Neural progenitor cell (in vitro differentiated cells): ENCODE results near the gene PSD2. TPM values are rescaled to one million over a fixed set of nuclear protein-coding genes. Genes with fewer than 3 reads are reported as not detected.

ENCODE experiments used
- DNase-seq: peaks from one replicate; pipeline ENCODE4 v3.0.0-alpha.2; 2016; ENCODE audit warnings: low spot score
- H2AFZ ChIP-seq: fragments of 200-600 bp; sonication (generic); replicated peaks from 2 replicates; pipeline ENCODE4 v1.6.1; 2016; ENCODE audit warnings: antibody characterized with exemption
- H3F3A ChIP-seq: fragments of 200-600 bp; sonication (generic); 2 replicates; pipeline ENCODE4 v1.6.1; 2016; ENCODE audit warnings: antibody characterized with exemption, low read depth
- H3K27ac ChIP-seq: fragments of 200-600 bp; sonication (generic); 2 replicates; pipeline ENCODE4 v1.5.1; 2016; ENCODE audit warnings: mild to moderate bottlenecking
- H3K27me3 ChIP-seq: fragments of 200-600 bp; sonication (generic); 2 replicates; pipeline ENCODE4 v1.6.1; 2016; ENCODE audit warnings: mild to moderate bottlenecking, moderate library complexity
- H3K36me3 ChIP-seq: fragments of 200-600 bp; sonication (generic); 2 replicates; pipeline ENCODE4 v1.5.1; 2016
- H3K4me1 ChIP-seq: fragments of 200-600 bp; sonication (generic); 2 replicates; pipeline ENCODE4 v1.6.1; 2016; ENCODE audit warnings: mixed run types
- H3K4me2 ChIP-seq: fragments of 200-600 bp; sonication (generic); 2 replicates; pipeline ENCODE4 v1.6.1; 2016
- H3K4me3 ChIP-seq: fragments of 200-600 bp; sonication (generic); 2 replicates; pipeline ENCODE4 v1.5.1; 2016
- H3K79me2 ChIP-seq: fragments of 200-600 bp; sonication (generic); 2 replicates; pipeline ENCODE4 v1.6.1; 2016; ENCODE audit warnings: low read depth
- H3K9ac ChIP-seq: fragments of 200-600 bp; sonication (generic); 2 replicates; pipeline ENCODE4 v1.6.1; 2016
- H3K9me3 ChIP-seq: fragments of 200-600 bp; sonication (generic); 2 replicates; pipeline ENCODE4 v1.5.1; 2016; ENCODE audit warnings: low read depth
- H4K20me1 ChIP-seq: fragments of 200-600 bp; sonication (generic); 2 replicates; pipeline ENCODE4 v1.6.1; 2016; ENCODE audit warnings: low read depth
- H3K27ac Mint-ChIP-seq: 3 replicates; pipeline ENCODE4 v1.8.0; 2021; ENCODE audit warnings: mixed read lengths
- H3K27me3 Mint-ChIP-seq: 2 replicates; pipeline ENCODE4 v1.8.0; 2022; ENCODE audit warnings: low read depth, mild to moderate bottlenecking, inconsistent platforms, moderate library complexity, mixed read lengths; ENCODE audit not compliant: insufficient read depth
- H3K36me3 Mint-ChIP-seq: 3 replicates; pipeline ENCODE4 v1.8.0; 2021; ENCODE audit warnings: mixed read lengths
- H3K4me1 Mint-ChIP-seq: 3 replicates; pipeline ENCODE4 v1.8.0; 2021; ENCODE audit warnings: mixed read lengths
- H3K4me3 Mint-ChIP-seq: 3 replicates; pipeline ENCODE4 v1.8.0; 2021; ENCODE audit warnings: mild to moderate bottlenecking, moderate library complexity, mixed read lengths
- H3K9me3 Mint-ChIP-seq: 3 replicates; pipeline ENCODE4 v1.8.0; 2020; ENCODE audit warnings: mixed read lengths
- EZH2 ChIP-seq: fragments of 200-600 bp; sonication (generic); IDR thresholded peaks from 2 replicates; pipeline ENCODE4 v1.6.1; 2017; ENCODE audit warnings: antibody characterized with exemption, mild to moderate bottlenecking, moderate library complexity
- EZH2phosphoT487 ChIP-seq: fragments of 200-600 bp; sonication (generic); IDR thresholded peaks from 2 replicates; pipeline ENCODE4 v1.6.1; 2017; ENCODE audit warnings: antibody characterized with exemption
- total RNA-seq: library from RNA; depleted of rRNA; stranded (reverse); fragments of >200 nt; gene quantifications from 2 replicates; pipeline ENCODE4 v1.2.3, GENCODE V29; 2015; ENCODE audit warnings: low replicate concordance
- TF ChIP-seq, protein P1 (sequence below): fragments of 200-600 bp; sonication (generic); IDR thresholded peaks from 2 replicates; pipeline ENCODE4 v1.5.1; 2017; ENCODE audit warnings: antibody characterized with exemption, mild to moderate bottlenecking

The PSD2 gene
- total RNA-seq, 1 donor from 2014 or later, result 0.09 TPM

DNA sequence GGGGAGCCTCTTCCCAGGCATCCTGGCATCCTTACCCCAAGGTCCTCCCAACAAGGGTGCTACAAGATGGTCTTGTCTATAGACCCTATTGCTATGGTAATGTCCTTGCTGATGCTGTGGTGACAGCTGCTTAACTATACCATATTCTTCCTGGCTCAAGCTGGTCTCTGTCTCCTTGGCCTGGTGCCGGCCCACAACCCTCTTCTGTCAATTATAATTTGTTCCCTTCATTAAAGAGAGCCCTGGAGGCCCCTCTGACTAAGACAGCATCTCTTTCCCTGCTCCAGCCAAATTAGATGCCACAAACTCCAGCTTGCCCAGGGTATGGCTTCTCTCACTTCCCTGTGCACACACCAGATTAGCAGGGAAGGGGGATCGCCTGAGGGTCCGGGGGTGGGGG is 86.7 kb downstream of the PSD2 start:
- no peak for DNase-seq
- no peaks in the 10 kb centered on the region for H3K4me1 ChIP-seq
- H3K4me2 ChIP-seq, result no peak overlapping the region
- H3F3A ChIP-seq, result no peaks in the 10 kb centered on the region
- Mint-ChIP-seq H3K36me3 (no peaks in the 10 kb centered on the region), H3K27ac (no peak overlapping the region), H3K4me3 (no peak overlapping the region), H3K4me1 (no peaks in the 10 kb centered on the region), H3K9me3 (no peaks in the 10 kb centered on the region), H3K27me3 (peaks cover 3% of the 10 kb centered on the region)
- no peak overlapping the region for H2AFZ ChIP-seq
- H3K9ac ChIP-seq, result no peak overlapping the region
- peaks cover 4% of the 10 kb centered on the region for H3K27me3 ChIP-seq
- no peaks in the 10 kb centered on the region for H3K36me3 ChIP-seq
- H4K20me1 ChIP-seq, result no peaks in the 10 kb centered on the region
- H3K9me3 ChIP-seq, result no peaks in the 10 kb centered on the region
- TF ChIP-seq EZH2phosphoT487 (no peak), EZH2 (no peak)
- TF ChIP-seq, protein P1, sequence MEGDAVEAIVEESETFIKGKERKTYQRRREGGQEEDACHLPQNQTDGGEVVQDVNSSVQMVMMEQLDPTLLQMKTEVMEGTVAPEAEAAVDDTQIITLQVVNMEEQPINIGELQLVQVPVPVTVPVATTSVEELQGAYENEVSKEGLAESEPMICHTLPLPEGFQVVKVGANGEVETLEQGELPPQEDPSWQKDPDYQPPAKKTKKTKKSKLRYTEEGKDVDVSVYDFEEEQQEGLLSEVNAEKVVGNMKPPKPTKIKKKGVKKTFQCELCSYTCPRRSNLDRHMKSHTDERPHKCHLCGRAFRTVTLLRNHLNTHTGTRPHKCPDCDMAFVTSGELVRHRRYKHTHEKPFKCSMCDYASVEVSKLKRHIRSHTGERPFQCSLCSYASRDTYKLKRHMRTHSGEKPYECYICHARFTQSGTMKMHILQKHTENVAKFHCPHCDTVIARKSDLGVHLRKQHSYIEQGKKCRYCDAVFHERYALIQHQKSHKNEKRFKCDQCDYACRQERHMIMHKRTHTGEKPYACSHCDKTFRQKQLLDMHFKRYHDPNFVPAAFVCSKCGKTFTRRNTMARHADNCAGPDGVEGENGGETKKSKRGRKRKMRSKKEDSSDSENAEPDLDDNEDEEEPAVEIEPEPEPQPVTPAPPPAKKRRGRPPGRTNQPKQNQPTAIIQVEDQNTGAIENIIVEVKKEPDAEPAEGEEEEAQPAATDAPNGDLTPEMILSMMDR, result no peak
- H3K27ac ChIP-seq, result no peak overlapping the region
- no peaks in the 10 kb centered on the region for H3K79me2 ChIP-seq
- no peak overlapping the region for H3K4me3 ChIP-seq

DNA sequence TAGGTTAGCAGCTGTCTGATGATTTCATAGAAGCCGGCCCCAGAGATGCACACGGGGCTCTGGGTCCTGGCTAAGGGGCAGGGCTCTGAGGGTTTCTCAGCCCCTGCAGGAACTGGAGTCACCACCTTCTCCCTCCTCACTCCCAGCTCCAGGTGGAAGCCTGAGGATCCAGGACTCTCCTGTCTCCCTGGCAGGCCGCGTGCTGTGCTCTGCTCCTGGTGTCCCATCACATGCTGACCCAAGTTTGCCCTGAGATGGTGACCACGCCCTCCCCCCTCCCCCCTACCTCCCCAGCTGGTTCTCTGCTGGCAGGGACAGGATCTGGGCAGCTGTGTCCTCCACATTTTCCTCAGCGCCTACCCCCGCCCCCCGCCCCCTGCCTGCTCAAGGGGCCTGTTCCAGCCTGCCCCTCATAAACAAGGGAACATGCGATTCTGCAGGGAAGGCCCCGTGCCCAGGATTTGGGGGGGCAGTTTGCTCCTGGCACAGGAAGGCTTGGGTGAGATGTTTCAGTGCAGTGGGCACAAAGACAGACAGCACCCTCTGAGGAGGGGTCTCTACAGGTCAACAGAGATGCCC is 87.4 kb downstream of the PSD2 start:
- no peaks in the 10 kb centered on the region for H3K36me3 ChIP-seq
- Mint-ChIP-seq H3K4me3 (no peak overlapping the region), H3K27ac (no peak overlapping the region), H3K27me3 (peaks cover 3% of the 10 kb centered on the region), H3K9me3 (no peaks in the 10 kb centered on the region), H3K4me1 (no peaks in the 10 kb centered on the region), H3K36me3 (no peaks in the 10 kb centered on the region)
- no peaks in the 10 kb centered on the region for H3F3A ChIP-seq
- no peak overlapping the region for H3K4me2 ChIP-seq
- H3K4me1 ChIP-seq, result no peaks in the 10 kb centered on the region
- no peak overlapping the region for H3K9ac ChIP-seq
- peaks cover 4% of the 10 kb centered on the region for H3K27me3 ChIP-seq
- no peak overlapping the region for H3K4me3 ChIP-seq
- H3K79me2 ChIP-seq, result no peaks in the 10 kb centered on the region
- H2AFZ ChIP-seq, result no peak overlapping the region
- TF ChIP-seq EZH2 (no peak), EZH2phosphoT487 (no peak)
- TF ChIP-seq, protein P1, result no peak
- DNase-seq, result no peak
- H3K27ac ChIP-seq, result no peak overlapping the region
- H3K9me3 ChIP-seq, result no peaks in the 10 kb centered on the region
- no peaks in the 10 kb centered on the region for H4K20me1 ChIP-seq

DNA sequence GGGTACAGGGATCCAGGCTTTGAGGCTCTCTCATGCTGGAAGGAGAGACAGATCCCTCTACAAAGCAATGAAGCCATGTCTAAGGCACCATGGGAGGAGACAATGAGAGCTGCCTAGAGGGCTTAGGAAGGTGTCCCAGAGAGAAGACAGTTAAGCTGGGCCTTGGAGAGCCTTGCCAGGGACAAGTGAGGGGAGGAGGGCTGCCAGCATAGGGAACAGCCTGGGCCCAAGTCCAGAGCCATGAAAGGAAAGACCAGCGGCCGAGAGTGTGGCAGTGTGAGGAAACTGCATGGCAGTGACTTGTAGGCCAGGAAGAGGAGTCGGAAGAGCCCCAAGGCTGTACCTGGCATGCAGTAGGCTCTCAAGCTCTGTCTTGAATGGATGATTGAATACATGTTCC is 88.5 kb downstream of the PSD2 start:
- TF ChIP-seq EZH2, result no peak
- TF ChIP-seq, protein P1, result no peak
- TF ChIP-seq EZH2phosphoT487, result no peak
- no peak for DNase-seq

More for the DNA sequence above, 88.5 kb downstream of the PSD2 start:
- Mint-ChIP-seq H3K27me3 (peaks cover 3% of the 10 kb centered on the region), H3K4me3 (no peak overlapping the region), H3K27ac (peak overlapping the region; percentile 48), H3K4me1 (no peaks in the 10 kb centered on the region), H3K9me3 (no peaks in the 10 kb centered on the region), H3K36me3 (no peaks in the 10 kb centered on the region)
- Histone ChIP-seq H3K9me3 (no peaks in the 10 kb centered on the region), H3K9ac (no peak overlapping the region), H3K4me3 (no peak overlapping the region), H3K27me3 (peaks cover 9% of the 10 kb centered on the region), H3F3A (no peaks in the 10 kb centered on the region), H2AFZ (no peak overlapping the region), H3K4me1 (no peaks in the 10 kb centered on the region), H3K36me3 (no peaks in the 10 kb centered on the region), H3K27ac (no peak overlapping the region), H4K20me1 (no peaks in the 10 kb centered on the region), H3K4me2 (no peak overlapping the region), H3K79me2 (no peaks in the 10 kb centered on the region)
